Lower leg skin (tissue), 3 donors: Measurements from ENCODE around the gene SERINC2.

Source experiments
- CTCF ChIP-seq, 3 donors: fragments of 450-650 bp; IDR thresholded peaks; one replicate each; pipeline ENCODE4 v1.5.1; 2016; ENCODE audit warnings: antibody characterized with exemption in 3 of 3, mild to moderate bottlenecking in 3 of 3, moderate library complexity in 2 of 3
- POLR2A ChIP-seq, 2 donors: fragments of 450-650 bp; IDR thresholded peaks; one replicate each; pipeline ENCODE4 v1.6.1; 2016 to 2017; ENCODE audit warnings: antibody characterized with exemption in 2 of 2, mild to moderate bottlenecking in 1 of 2, moderate library complexity in 1 of 2

- TF ChIP-seq CTCF (IDR thresholded peaks at IDR 0.05), result no peak
- no peak for TF ChIP-seq POLR2A (IDR thresholded peaks at IDR 0.05)
These were observed 36.5 kb upstream of the SERINC2 start for GRCh38 chr1:31376375-31377134.
